Neural progenitor cell (in vitro differentiated cells): ENCODE results near the gene IKBKE. TPM values are rescaled to one million over a fixed set of nuclear protein-coding genes. Genes with fewer than 3 reads are reported as not detected.

Source experiments
- DNase-seq: peaks from one replicate; pipeline ENCODE4 v3.0.0-alpha.2; 2016; ENCODE audit warnings: low spot score
- H2AFZ ChIP-seq: fragments of 200-600 bp; sonication (generic); replicated peaks from 2 replicates; pipeline ENCODE4 v1.6.1; 2016; ENCODE audit warnings: antibody characterized with exemption
- H3F3A ChIP-seq: fragments of 200-600 bp; sonication (generic); 2 replicates; pipeline ENCODE4 v1.6.1; 2016; ENCODE audit warnings: antibody characterized with exemption, low read depth
- H3K27ac ChIP-seq: fragments of 200-600 bp; sonication (generic); 2 replicates; pipeline ENCODE4 v1.5.1; 2016; ENCODE audit warnings: mild to moderate bottlenecking
- H3K27me3 ChIP-seq: fragments of 200-600 bp; sonication (generic); 2 replicates; pipeline ENCODE4 v1.6.1; 2016; ENCODE audit warnings: mild to moderate bottlenecking, moderate library complexity
- H3K36me3 ChIP-seq: fragments of 200-600 bp; sonication (generic); 2 replicates; pipeline ENCODE4 v1.5.1; 2016
- H3K4me1 ChIP-seq: fragments of 200-600 bp; sonication (generic); 2 replicates; pipeline ENCODE4 v1.6.1; 2016; ENCODE audit warnings: mixed run types
- H3K4me2 ChIP-seq: fragments of 200-600 bp; sonication (generic); 2 replicates; pipeline ENCODE4 v1.6.1; 2016
- H3K4me3 ChIP-seq: fragments of 200-600 bp; sonication (generic); 2 replicates; pipeline ENCODE4 v1.5.1; 2016
- H3K79me2 ChIP-seq: fragments of 200-600 bp; sonication (generic); 2 replicates; pipeline ENCODE4 v1.6.1; 2016; ENCODE audit warnings: low read depth
- H3K9ac ChIP-seq: fragments of 200-600 bp; sonication (generic); 2 replicates; pipeline ENCODE4 v1.6.1; 2016
- H3K9me3 ChIP-seq: fragments of 200-600 bp; sonication (generic); 2 replicates; pipeline ENCODE4 v1.5.1; 2016; ENCODE audit warnings: low read depth
- H4K20me1 ChIP-seq: fragments of 200-600 bp; sonication (generic); 2 replicates; pipeline ENCODE4 v1.6.1; 2016; ENCODE audit warnings: low read depth
- H3K27ac Mint-ChIP-seq: 3 replicates; pipeline ENCODE4 v1.8.0; 2021; ENCODE audit warnings: mixed read lengths
- H3K27me3 Mint-ChIP-seq: 2 replicates; pipeline ENCODE4 v1.8.0; 2022; ENCODE audit warnings: low read depth, mild to moderate bottlenecking, inconsistent platforms, moderate library complexity, mixed read lengths; ENCODE audit not compliant: insufficient read depth
- H3K36me3 Mint-ChIP-seq: 3 replicates; pipeline ENCODE4 v1.8.0; 2021; ENCODE audit warnings: mixed read lengths
- H3K4me1 Mint-ChIP-seq: 3 replicates; pipeline ENCODE4 v1.8.0; 2021; ENCODE audit warnings: mixed read lengths
- H3K4me3 Mint-ChIP-seq: 3 replicates; pipeline ENCODE4 v1.8.0; 2021; ENCODE audit warnings: mild to moderate bottlenecking, moderate library complexity, mixed read lengths
- H3K9me3 Mint-ChIP-seq: 3 replicates; pipeline ENCODE4 v1.8.0; 2020; ENCODE audit warnings: mixed read lengths
- CTCF ChIP-seq: fragments of 200-600 bp; sonication (generic); IDR thresholded peaks from 2 replicates; pipeline ENCODE4 v1.5.1; 2017; ENCODE audit warnings: antibody characterized with exemption, mild to moderate bottlenecking
- EZH2 ChIP-seq: fragments of 200-600 bp; sonication (generic); IDR thresholded peaks from 2 replicates; pipeline ENCODE4 v1.6.1; 2017; ENCODE audit warnings: antibody characterized with exemption, mild to moderate bottlenecking, moderate library complexity
- EZH2phosphoT487 ChIP-seq: fragments of 200-600 bp; sonication (generic); IDR thresholded peaks from 2 replicates; pipeline ENCODE4 v1.6.1; 2017; ENCODE audit warnings: antibody characterized with exemption
- total RNA-seq: library from RNA; depleted of rRNA; stranded (reverse); fragments of >200 nt; gene quantifications from 2 replicates; pipeline ENCODE4 v1.2.3, GENCODE V29; 2015; ENCODE audit warnings: low replicate concordance

The IKBKE gene
- total RNA-seq, 1 donor from 2014 or later: 0.26 TPM

- Histone ChIP-seq H3K9ac (no peak overlapping the region), H3K9me3 (no peaks in the 10 kb centered on the region), H2AFZ (no peak overlapping the region), H3K4me1 (no peaks in the 10 kb centered on the region), H3K4me2 (no peak overlapping the region), H3K79me2 (no peaks in the 10 kb centered on the region), H3K27ac (no peak overlapping the region), H3K27me3 (no peaks in the 10 kb centered on the region), H3F3A (no peaks in the 10 kb centered on the region), H3K4me3 (no peak overlapping the region), H4K20me1 (no peaks in the 10 kb centered on the region), H3K36me3 (no peaks in the 10 kb centered on the region)
- H3K4me1 Mint-ChIP-seq: no peaks in the 10 kb centered on the region
- no peak overlapping the region for H3K4me3 Mint-ChIP-seq
- H3K36me3 Mint-ChIP-seq: peaks cover 36% of the 10 kb centered on the region
- no peaks in the 10 kb centered on the region for H3K27me3 Mint-ChIP-seq
- TF ChIP-seq CTCF (no peak), EZH2phosphoT487 (no peak), EZH2 (no peak)
- no peaks in the 10 kb centered on the region for H3K9me3 Mint-ChIP-seq
- H3K27ac Mint-ChIP-seq: no peak overlapping the region
- no peak for DNase-seq
These were observed 43.0 kb upstream of the IKBKE start for GRCh38 chr1:206427291-206427690.

- no peaks in the 10 kb centered on the region for H3K27me3 ChIP-seq
- no peak overlapping the region for H3K27ac ChIP-seq
- Mint-ChIP-seq H3K4me1 (no peaks in the 10 kb centered on the region), H3K27me3 (no peaks in the 10 kb centered on the region), H3K4me3 (no peak overlapping the region), H3K27ac (no peak overlapping the region), H3K9me3 (no peaks in the 10 kb centered on the region), H3K36me3 (peaks cover 39% of the 10 kb centered on the region)
- H3K9me3 ChIP-seq: no peaks in the 10 kb centered on the region
- H3K36me3 ChIP-seq: no peaks in the 10 kb centered on the region
- TF ChIP-seq EZH2: no peak
- no peak for TF ChIP-seq EZH2phosphoT487
- H2AFZ ChIP-seq: no peak overlapping the region
- H3K9ac ChIP-seq: no peak overlapping the region
- H3K79me2 ChIP-seq: no peaks in the 10 kb centered on the region
- no peak overlapping the region for H3K4me2 ChIP-seq
- no peaks in the 10 kb centered on the region for H4K20me1 ChIP-seq
- DNase-seq: no peak
- H3K4me3 ChIP-seq: no peak overlapping the region
- no peaks in the 10 kb centered on the region for H3K4me1 ChIP-seq
- no peaks in the 10 kb centered on the region for H3F3A ChIP-seq
These were observed 40.9 kb upstream of the IKBKE start for GRCh38 chr1:206429421-206429820.

- DNase-seq: no peak
- Histone ChIP-seq H3K79me2 (no peaks in the 10 kb centered on the region), H2AFZ (no peak overlapping the region), H3K27me3 (no peaks in the 10 kb centered on the region), H3K9me3 (no peaks in the 10 kb centered on the region), H3K4me2 (no peak overlapping the region), H3K9ac (no peak overlapping the region), H3K4me1 (no peaks in the 10 kb centered on the region), H3F3A (no peaks in the 10 kb centered on the region), H3K4me3 (no peak overlapping the region), H4K20me1 (no peaks in the 10 kb centered on the region), H3K27ac (no peak overlapping the region), H3K36me3 (no peaks in the 10 kb centered on the region)
- Mint-ChIP-seq H3K36me3 (peaks cover 41% of the 10 kb centered on the region), H3K4me1 (no peaks in the 10 kb centered on the region), H3K9me3 (no peaks in the 10 kb centered on the region), H3K27me3 (no peaks in the 10 kb centered on the region), H3K27ac (no peak overlapping the region), H3K4me3 (no peak overlapping the region)
- TF ChIP-seq CTCF: no peak
- no peak for TF ChIP-seq EZH2
- no peak for TF ChIP-seq EZH2phosphoT487
These were observed 40.0 kb upstream of the IKBKE start for GRCh38 chr1:206430031-206430983.

- Mint-ChIP-seq H3K4me3 (no peak overlapping the region), H3K36me3 (peaks cover 60% of the 10 kb centered on the region), H3K27ac (no peak overlapping the region), H3K4me1 (no peaks in the 10 kb centered on the region), H3K27me3 (no peaks in the 10 kb centered on the region), H3K9me3 (no peaks in the 10 kb centered on the region)
- TF ChIP-seq CTCF: no peak
- TF ChIP-seq EZH2: no peak
- no peak for TF ChIP-seq EZH2phosphoT487
- Histone ChIP-seq H3F3A (no peaks in the 10 kb centered on the region), H3K27me3 (no peaks in the 10 kb centered on the region), H3K4me3 (no peak overlapping the region), H3K4me1 (no peaks in the 10 kb centered on the region), H3K9me3 (no peaks in the 10 kb centered on the region), H3K79me2 (no peaks in the 10 kb centered on the region), H2AFZ (no peak overlapping the region), H3K4me2 (no peak overlapping the region), H3K36me3 (no peaks in the 10 kb centered on the region), H3K27ac (no peak overlapping the region), H4K20me1 (no peaks in the 10 kb centered on the region), H3K9ac (no peak overlapping the region)
- no peak for DNase-seq
These were observed 34.8 kb upstream of the IKBKE start for GRCh38 chr1:206435445-206435844.
